Measurements from ENCODE around the gene C5AR1. TPM values are rescaled to one million over a fixed set of nuclear protein-coding genes. Genes with fewer than 3 reads are reported as not detected.
A peak's percentile ranks its signal among the peaks of the same experiment; 100 is the strongest.

C5AR1 gene
- polyA plus RNA-seq, 3 donors = 143 to 1,132 (median 320) TPM

DNA sequence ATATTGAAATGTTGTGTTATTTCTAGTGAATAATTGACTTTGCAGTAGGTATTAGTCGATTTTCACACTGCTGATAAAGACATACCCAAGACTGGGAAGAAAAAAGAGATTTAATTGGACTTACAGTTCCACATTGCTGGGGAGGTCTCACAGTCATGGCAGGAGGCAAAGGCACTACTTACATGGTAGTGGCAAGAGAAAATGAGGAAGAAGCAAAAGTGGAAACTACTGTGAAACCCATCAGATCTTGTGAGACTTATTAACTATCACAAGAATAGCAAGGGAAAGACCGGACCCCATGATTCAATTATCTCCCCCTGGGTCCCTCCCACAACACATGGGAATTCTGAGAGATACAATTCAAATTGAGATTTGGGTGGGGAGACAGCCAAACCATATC lies 12.4 kb downstream of the C5AR1 start:
- H3K79me2 ChIP-seq (ENCODE audit: insufficient read depth, low read length) = peaks cover 33% of the 10 kb centered on the region
- WGBS (ENCODE audit: insufficient coverage) = 71% methylated on average over 1 of the region's 2 CpGs
- peak; percentile 64 to 86 (median 82) for DNase-seq

DNA sequence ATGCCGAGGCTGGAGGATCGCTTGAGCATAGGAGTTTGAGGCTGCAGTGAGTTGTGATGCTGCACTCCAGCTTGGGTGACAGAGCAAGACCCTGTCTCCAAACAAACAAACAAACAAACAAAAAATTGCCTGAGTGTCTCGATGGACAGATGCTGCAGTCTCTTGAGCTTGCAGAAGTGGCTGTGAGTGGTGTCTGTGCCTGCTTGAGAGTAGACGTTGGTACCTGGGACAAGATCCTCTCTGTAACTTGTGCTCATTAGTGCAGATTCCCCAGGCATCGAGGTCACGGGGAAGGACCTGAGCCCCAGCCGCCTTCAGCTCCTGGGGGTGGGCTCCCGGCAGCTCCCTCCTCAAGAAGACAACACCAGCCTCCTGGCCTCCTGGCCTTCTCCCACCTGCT lies 13.7 kb downstream of the C5AR1 start:
- Histone ChIP-seq H3K36me3 (replicated peaks in 1 of 2; ENCODE audit: control insufficient read depth in 1 of 2, insufficient read depth in 2 of 2, low read length in 2 of 2) (peaks cover 22 to 34% of the 10 kb centered on the region in 2 donors), H3K4me1 (ENCODE audit: control insufficient read depth in 1 of 2, insufficient read depth in 2 of 2, low read length in 2 of 2) (peaks cover 54 to 77% of the 10 kb centered on the region in 2 donors), H3K27me3 (ENCODE audit: control insufficient read depth in 2 of 2, insufficient read depth in 2 of 2, low read length in 2 of 2) (no peaks in the 10 kb centered on the region), H3K9ac (ENCODE audit: insufficient read depth, low read length, poor library complexity, severe bottlenecking) (peak overlapping the region; percentile 46), H3K4me2 (replicated peaks; ENCODE audit: extremely low read depth, low read length, poor library complexity, severe bottlenecking) (peak overlapping the region; percentile 64), H3K4me3 (replicated peaks in 1 of 3; ENCODE audit: low read depth in 2 of 3, low read length in 3 of 3) (peak overlapping the region in 1 of 3 experiments; percentile 55), H3K79me2 (ENCODE audit: insufficient read depth, low read length) (peaks cover 21% of the 10 kb centered on the region), H4K20me1 (ENCODE audit: insufficient read depth, low read length) (peaks cover 36% of the 10 kb centered on the region), H2AFZ (ENCODE audit: insufficient read depth, low read depth, low read length, poor library complexity, severe bottlenecking) (no peak overlapping the region), H3K9me3 (replicated peaks in 1 of 2; ENCODE audit: control insufficient read depth in 1 of 2, insufficient read depth in 1 of 2, low read length in 2 of 2) (no peaks in the 10 kb centered on the region), H3K27ac (ENCODE audit: low read depth in 1 of 2, low read length in 2 of 2) (peak overlapping the region; percentile 73 to 91)
- Mint-ChIP-seq H3K36me3 (peaks cover 31 to 42% of the 10 kb centered on the region in 2 donors), H3K27me3 (ENCODE audit: low read depth in 3 of 3) (peaks cover under 1 to 6% (median 2%) of the 10 kb centered on the region in 3 donors), H3K9me3 (peaks cover 0 to 12% (median 4%) of the 10 kb centered on the region in 7 donors), H3K4me1 (peaks cover 67% of the 10 kb centered on the region), H3K4me3 (peak overlapping the region; percentile 61 to 77), H3K27ac (peak overlapping the region; percentile 89 to 99 (median 93))
- DNase-seq = peak in 1 of 3 donors; percentile 10
- WGBS (ENCODE audit: insufficient coverage) = 92% methylated on average over 7 of the region's 8 CpGs
- TF ChIP-seq, protein P1, sequence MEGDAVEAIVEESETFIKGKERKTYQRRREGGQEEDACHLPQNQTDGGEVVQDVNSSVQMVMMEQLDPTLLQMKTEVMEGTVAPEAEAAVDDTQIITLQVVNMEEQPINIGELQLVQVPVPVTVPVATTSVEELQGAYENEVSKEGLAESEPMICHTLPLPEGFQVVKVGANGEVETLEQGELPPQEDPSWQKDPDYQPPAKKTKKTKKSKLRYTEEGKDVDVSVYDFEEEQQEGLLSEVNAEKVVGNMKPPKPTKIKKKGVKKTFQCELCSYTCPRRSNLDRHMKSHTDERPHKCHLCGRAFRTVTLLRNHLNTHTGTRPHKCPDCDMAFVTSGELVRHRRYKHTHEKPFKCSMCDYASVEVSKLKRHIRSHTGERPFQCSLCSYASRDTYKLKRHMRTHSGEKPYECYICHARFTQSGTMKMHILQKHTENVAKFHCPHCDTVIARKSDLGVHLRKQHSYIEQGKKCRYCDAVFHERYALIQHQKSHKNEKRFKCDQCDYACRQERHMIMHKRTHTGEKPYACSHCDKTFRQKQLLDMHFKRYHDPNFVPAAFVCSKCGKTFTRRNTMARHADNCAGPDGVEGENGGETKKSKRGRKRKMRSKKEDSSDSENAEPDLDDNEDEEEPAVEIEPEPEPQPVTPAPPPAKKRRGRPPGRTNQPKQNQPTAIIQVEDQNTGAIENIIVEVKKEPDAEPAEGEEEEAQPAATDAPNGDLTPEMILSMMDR (IDR thresholded peaks at IDR 0.05) = no peak
- intact Hi-C loops (cut with micrococcal nuclease) = no loop called here

More for the DNA sequence above, 12.4 kb downstream of the C5AR1 start:
- Histone ChIP-seq H3K4me1 (ENCODE audit: control insufficient read depth in 1 of 2, insufficient read depth in 2 of 2, low read length in 2 of 2) (peaks cover 54 to 76% of the 10 kb centered on the region in 2 donors), H3K4me3 (replicated peaks in 1 of 3; ENCODE audit: low read depth in 2 of 3, low read length in 3 of 3) (peak overlapping the region in 1 of 3 experiments; percentile 54), H3K9me3 (replicated peaks in 1 of 2; ENCODE audit: control insufficient read depth in 1 of 2, insufficient read depth in 1 of 2, low read length in 2 of 2) (no peaks in the 10 kb centered on the region), H3K27me3 (ENCODE audit: control insufficient read depth in 2 of 2, insufficient read depth in 2 of 2, low read length in 2 of 2) (no peaks in the 10 kb centered on the region), H3K36me3 (replicated peaks in 1 of 2; ENCODE audit: control insufficient read depth in 1 of 2, insufficient read depth in 2 of 2, low read length in 2 of 2) (peaks cover 22 to 45% of the 10 kb centered on the region in 2 donors), H4K20me1 (ENCODE audit: insufficient read depth, low read length) (peaks cover 43% of the 10 kb centered on the region), H3K27ac (ENCODE audit: low read depth in 1 of 2, low read length in 2 of 2) (peak overlapping the region; percentile 68 to 73), H3K9ac (ENCODE audit: insufficient read depth, low read length, poor library complexity, severe bottlenecking) (no peak overlapping the region), H2AFZ (ENCODE audit: insufficient read depth, low read depth, low read length, poor library complexity, severe bottlenecking) (no peak overlapping the region), H3K4me2 (replicated peaks; ENCODE audit: extremely low read depth, low read length, poor library complexity, severe bottlenecking) (peak overlapping the region; percentile 21)
- Mint-ChIP-seq H3K4me1 (peaks cover 69% of the 10 kb centered on the region), H3K36me3 (peaks cover 40 to 53% of the 10 kb centered on the region in 2 donors), H3K27me3 (ENCODE audit: low read depth in 3 of 3) (peaks cover 2 to 9% (median 8%) of the 10 kb centered on the region in 3 donors), H3K4me3 (peak overlapping the region; percentile 16 to 30), H3K9me3 (peaks cover 0 to 12% (median 4%) of the 10 kb centered on the region in 7 donors), H3K27ac (peak overlapping the region; percentile 87 to 96 (median 93))
- intact Hi-C loops (cut with micrococcal nuclease) = no loop called here
- TF ChIP-seq, protein P1 (IDR thresholded peaks at IDR 0.05) = no peak
